H1 (cell line): ENCODE data around the gene ZNF48. TPM values are rescaled to one million over a fixed set of nuclear protein-coding genes. Genes with fewer than 3 reads are reported as not detected.

Experiments
- BACH1 ChIP-seq: IDR thresholded peaks from 2 replicates; pipeline ENCODE4 v1.6.1; 2012; ENCODE audit warnings: low read length, improper control_type of control experiment
- CBX5 ChIP-seq: fragments of 300-800, 300-1000 bp; sonication (generic); IDR thresholded peaks from 2 replicates; pipeline ENCODE4 v1.7.1; 2016; ENCODE audit warnings: antibody characterized with exemption, low read length, low read depth
- CHD2 ChIP-seq: IDR thresholded peaks from 2 replicates; pipeline ENCODE4 v1.6.1; 2012; ENCODE audit warnings: low read length, improper control_type of control experiment
- CTCF ChIP-seq, 3 experiments: IDR thresholded peaks; 1 replicate in 2 of 3; 2 replicates in 1 of 3; pipeline versions ENCODE4 v1.5.1 to v1.6.1; 2011; ENCODE audit warnings: low read length in 3 of 3, mild to moderate bottlenecking in 3 of 3, inconsistent platforms in 2 of 3, low read depth in 1 of 3, moderate library complexity in 1 of 3; ENCODE audit not compliant: insufficient read depth in 1 of 3; ENCODE audit errors: control extremely low read depth in 1 of 3
- E2F6 ChIP-seq: IDR thresholded peaks from 2 replicates; pipeline ENCODE4 v1.6.1; 2012; ENCODE audit warnings: inconsistent platforms
- EGR1 ChIP-seq: IDR thresholded peaks from 2 replicates; pipeline ENCODE4 v1.6.1; 2011; ENCODE audit warnings: low read depth, low read length, borderline replicate concordance
- EP300 ChIP-seq, 2 experiments: IDR thresholded peaks; 1 replicate in 1 of 2; 2 replicates in 1 of 2; pipeline ENCODE4 v1.6.1; 2011 to 2012; ENCODE audit warnings: low read depth in 2 of 2, low read length in 2 of 2, mild to moderate bottlenecking in 2 of 2, borderline replicate concordance in 1 of 2, inconsistent platforms in 1 of 2, moderate library complexity in 1 of 2
- FOSL1 ChIP-seq: IDR thresholded peaks from 2 replicates; pipeline ENCODE4 v1.6.1; 2011; ENCODE audit warnings: mild to moderate bottlenecking, low read depth, low read length, moderate library complexity; ENCODE audit not compliant: insufficient read depth
- KDM1A ChIP-seq: fragments of 200-600, 300-600 bp; sonication (generic); IDR thresholded peaks from 2 replicates; pipeline ENCODE4 v1.7.1; 2016; ENCODE audit warnings: mild to moderate bottlenecking, low read length, borderline replicate concordance
- SP2 ChIP-seq: IDR thresholded peaks from 2 replicates; pipeline ENCODE4 v1.6.1; 2012; ENCODE audit warnings: mild to moderate bottlenecking, low read length, inconsistent platforms
- polyA plus RNA-seq, 7 experiments: library from polyadenylated mRNA; depleted of rRNA in 3 of 7; stranded (reverse) in 5 of 7; unstranded in 2 of 7; fragments of >200 nt in 5 of 7; fragments of 200-250 nt in 2 of 7; gene quantifications; 1 replicate in 5 of 7; 2 replicates in 1 of 7; 4 replicates in 1 of 7; pipeline versions ENCODE4 v1.2.1 to v1.2.3, GENCODE V29; 2011 to 2013; ENCODE audit warnings: missing spikeins in 2 of 7, mixed read lengths in 2 of 7
- total RNA-seq: library from RNA; stranded (reverse); fragmentation: NEBNext Ultra II Directional; extraction: Animal tissue kit (Norgen Biotek cat#: 25700); gene quantifications from 2 replicates; pipeline ENCODE4 v1.2.1, GENCODE V29; 2021

ZNF48 gene
- total and polyA plus RNA-seq, 2 of the 8 experiments (the other 6 are each of a cell fraction or from before 2014, with no cell fraction given): 30.4 to 41.2 TPM

- TF ChIP-seq CTCF (IDR thresholded peaks at IDR 0.05; ENCODE audit: control extremely low read depth in 1 of 3, insufficient read depth in 1 of 3, low read depth in 1 of 3, low read length in 3 of 3) (no peak), EGR1 (no peak), SP2 (no peak), CHD2 (no peak), E2F6 (no peak), BACH1 (no peak), EP300 (IDR thresholded peaks at IDR 0.05; ENCODE audit: borderline replicate concordance in 1 of 2, low read depth in 2 of 2, low read length in 2 of 2) (no peak), CBX5 (no peak), FOSL1 (no peak), KDM1A (no peak)
- TF ChIP-seq, all 59 proteins: peak for 0
Observed at GRCh38 chr16:30357085-30357714, 38.0 kb upstream of the ZNF48 start (continued).
